PFSK-1 (cell line): ENCODE data around the gene ASIC4.

ENCODE experiments used
- POLR2AphosphoS5 ChIP-seq: IDR thresholded peaks from 2 replicates; pipeline ENCODE4 v1.6.1; 2012; ENCODE audit warnings: low read depth, mild to moderate bottlenecking, control low read depth, low read length, moderate library complexity
- REST ChIP-seq, 2 experiments: IDR thresholded peaks; 2 replicates each; pipeline versions ENCODE4 v1.6.1 to v1.8.0; 2011 to 2012; ENCODE audit warnings: low read depth in 2 of 2, low read length in 2 of 2, control low read depth in 1 of 2, inconsistent platforms in 1 of 2, mild to moderate bottlenecking in 1 of 2, moderate library complexity in 1 of 2; ENCODE audit not compliant: insufficient read depth in 1 of 2
- TAF1 ChIP-seq: IDR thresholded peaks from 2 replicates; pipeline ENCODE4 v1.6.1; 2012; ENCODE audit warnings: low read length, control low read depth, borderline replicate concordance; ENCODE audit not compliant: insufficient read depth

- no peak for TF ChIP-seq POLR2AphosphoS5
- TF ChIP-seq TAF1, result no peak
- TF ChIP-seq REST (IDR thresholded peaks at IDR 0.05; ENCODE audit: insufficient read depth in 1 of 2, low read depth in 2 of 2, low read length in 2 of 2), result no peak
Observed at GRCh38 chr2:219508971-219509779, 5.1 kb upstream of the ASIC4 start.
